GM12878 (cell line): Measurements from ENCODE around the gene PLXNA2. TPM values are rescaled to one million over a fixed set of nuclear protein-coding genes. Genes with fewer than 3 reads are reported as not detected.

Experiments used
- ATAC-seq: fragments of 200-7000 bp; cut with Tn5 transposase; 3 replicates; pipeline ENCODE4 v1.9.1; 2020; ENCODE audit warnings: mild to moderate bottlenecking, moderate library complexity
- BruUV-seq: library from RNA; stranded (reverse); fragments of 400-500 nt; replicated peaks from 2 replicates; lab custom pipeline; 2021; lab: Mats Ljungman, UMichigan
- CTCF ChIA-PET: fragments of 300-600 bp; sonication (Branson Sonifier 250); formaldehyde crosslinking; extraction: SDS; loops from one replicate; lab custom pipeline; 2021; ENCODE audit warnings: inconsistent platforms; lab: Yijun Ruan, JAX
- POLR2A ChIA-PET: fragments of 350-600 bp; formaldehyde crosslinking; extraction: SDS; loops from one replicate; lab custom pipeline; 2021; ENCODE audit warnings: inconsistent platforms; lab: Charles Lee
- RAD21 ChIA-PET: fragments of 300-600 bp; sonication (Branson Sonifier 250); formaldehyde crosslinking; loops from one replicate; lab custom pipeline; 2023; ENCODE audit warnings: antibody characterized with exemption; ENCODE audit not compliant: unreplicated experiment; lab: Charles Lee
- SMC1A ChIA-PET: fragments of 300-600 bp; sonication (Branson Sonifier 250); formaldehyde crosslinking; loops from one replicate; lab custom pipeline; 2023; ENCODE audit not compliant: unreplicated experiment, uncharacterized antibody; lab: Charles Lee
- DNase-seq: peaks from one replicate; pipeline ENCODE4 v3.0.0-alpha.2; 2011; ENCODE audit warnings: low read depth, low spot score
- FAIRE-seq: peaks from 3 replicates; lab custom pipeline; 2011; peaks lifted over from hg19 to GRCh38; lab: Jason Lieb, UNC
- H2AFZ ChIP-seq: 2 replicates; pipeline ENCODE4 v1.6.0; 2011; ENCODE audit warnings: low read depth, low read length, control low read depth; ENCODE audit not compliant: control insufficient read depth
- H3K27ac ChIP-seq: 2 replicates; pipeline ENCODE4 v1.5.1; 2011; ENCODE audit warnings: control low read depth; ENCODE audit not compliant: control insufficient read depth, insufficient read depth
- H3K27me3 ChIP-seq, 2 experiments: replicated peaks in 1 of 2; 2 replicates each; pipeline versions ENCODE4 v1.6.0 to v1.6.1; 2011; ENCODE audit warnings: low read length in 1 of 2; ENCODE audit not compliant: control insufficient read depth in 2 of 2, insufficient read depth in 2 of 2
- H3K36me3 ChIP-seq, 2 experiments: 2 replicates each; pipeline ENCODE4 v1.5.1; 2011; ENCODE audit warnings: low read length in 1 of 2; ENCODE audit not compliant: control insufficient read depth in 2 of 2, insufficient read depth in 2 of 2
- H3K4me1 ChIP-seq: 2 replicates; pipeline ENCODE4 v1.6.1; 2011; ENCODE audit warnings: mild to moderate bottlenecking, low read length, moderate library complexity, mixed read lengths; ENCODE audit not compliant: control insufficient read depth, insufficient read depth
- H3K4me2 ChIP-seq: 2 replicates; pipeline ENCODE4 v1.6.0; 2011; ENCODE audit warnings: control low read depth; ENCODE audit not compliant: control insufficient read depth, insufficient read depth
- H3K4me3 ChIP-seq: fragments of 200-600 bp; sonication (generic); 2 replicates; pipeline ENCODE4 v1.5.1; 2016
- H3K79me2 ChIP-seq: 2 replicates; pipeline ENCODE4 v1.6.0; 2011; ENCODE audit warnings: low read length; ENCODE audit not compliant: control insufficient read depth, insufficient read depth
- H3K9ac ChIP-seq: 2 replicates; pipeline ENCODE4 v1.8.0; 2011; ENCODE audit warnings: low read length, control low read depth, mixed read lengths; ENCODE audit not compliant: control insufficient read depth, insufficient read depth
- H3K9me3 ChIP-seq: replicated peaks from 3 replicates; pipeline ENCODE4 v1.5.1; 2011; ENCODE audit warnings: mild to moderate bottlenecking, low read length; ENCODE audit not compliant: control insufficient read depth, insufficient read depth
- H4K20me1 ChIP-seq: 2 replicates; pipeline ENCODE4 v1.6.0; 2011; ENCODE audit not compliant: control insufficient read depth, insufficient read depth
- CHD2 ChIP-seq: IDR thresholded peaks from 2 replicates; pipeline ENCODE4 v1.6.1; 2011; ENCODE audit warnings: low read depth, low read length, improper control_type of control experiment, borderline replicate concordance
- CUX1 ChIP-seq: IDR thresholded peaks from 2 replicates; pipeline ENCODE4 v1.6.1; 2012; ENCODE audit warnings: improper control_type of control experiment, low read depth, low read length; ENCODE audit not compliant: insufficient replicate concordance
- EP300 ChIP-seq, 2 experiments: fragments of 150-350 bp in 1 of 2; IDR thresholded peaks; 2 replicates each; pipeline ENCODE4 v1.6.1; 2011 to 2012; ENCODE audit warnings: low read depth in 2 of 2, low read length in 2 of 2, borderline replicate concordance in 1 of 2, improper control_type of control experiment in 1 of 2, inconsistent platforms in 1 of 2; ENCODE audit not compliant: control insufficient read depth in 1 of 2
- NFYA ChIP-seq: IDR thresholded peaks from 2 replicates; pipeline ENCODE4 v1.6.1; 2011; ENCODE audit warnings: low read depth, mild to moderate bottlenecking, low read length, improper control_type of control experiment, borderline replicate concordance
- PML ChIP-seq: IDR thresholded peaks from 2 replicates; pipeline ENCODE4 v1.6.1; 2012; ENCODE audit warnings: low read length, inconsistent platforms
- RCOR1 ChIP-seq: conservative IDR thresholded peaks from 2 replicates; pipeline ENCODE4 v1.6.1; 2012; ENCODE audit warnings: low read depth, low read length, improper control_type of control experiment
- ZNF207 ChIP-seq: fragments of 450-650 bp; IDR thresholded peaks from 2 replicates; pipeline ENCODE4 v1.6.1; 2014; ENCODE audit warnings: antibody characterized with exemption, mild to moderate bottlenecking, borderline replicate concordance
- ZNF217 ChIP-seq: fragments of 450-650 bp; IDR thresholded peaks from 2 replicates; pipeline ENCODE4 v1.6.1; 2017; ENCODE audit warnings: antibody characterized with exemption, mild to moderate bottlenecking
- ZZZ3 ChIP-seq: IDR thresholded peaks from 2 replicates; pipeline ENCODE4 v1.6.1; 2011; ENCODE audit warnings: low read depth; ENCODE audit not compliant: control insufficient read depth, insufficient read length
- WGBS: methylation state at CpG from one replicate; pipeline ENCODE4 v1.1.6; 2016; ENCODE audit warnings: low lambda C conversion rate; ENCODE audit not compliant: insufficient replicate concordance, insufficient coverage; ENCODE audit errors: missing lambda C conversion rate; 5-methylcytosine and 5-hydroxymethylcytosine counted together
- in situ Hi-C: fragments of 300-500 bp; cut with MboI; formaldehyde crosslinking; loops from 9 replicates; pipeline ENCODE4 v1.14.3; 2018; ENCODE audit warnings: mixed read lengths
- intact Hi-C: fragments of 100-400 bp; cut with micrococcal nuclease; formaldehyde crosslinking; loops from one replicate; pipeline ENCODE4 v1.14.2; 2022; ENCODE audit not compliant: unreplicated experiment
- polyA plus RNA-seq, 11 experiments: library from polyadenylated mRNA; depleted of rRNA in 4 of 11; unstranded in 6 of 11; stranded (reverse) in 5 of 11; fragments of >200 nt; fragmentation: Nextera tagmentation in 4 of 11; fragmentation: Illumina TruSeq in 1 of 11; extraction: Ambion mirVana in 4 of 11; extraction: Trizol in 1 of 11; gene quantifications; 1 replicate in 1 of 11; 2 replicates in 10 of 11; pipeline versions ENCODE4 v1.2.1 to v1.2.3, GENCODE V29; 2011 to 2016; ENCODE audit warnings: inconsistent platforms in 2 of 11, missing spikeins in 2 of 11, low read depth in 1 of 11
- total RNA-seq, 4 experiments: library from RNA; depleted of rRNA in 3 of 4; stranded (reverse); fragments of >200 nt in 3 of 4; fragmentation: Illumina TruSeq in 1 of 4; extraction: Trizol in 1 of 4; gene quantifications; 2 replicates each; pipeline versions ENCODE4 v1.2.1 to v1.2.3, GENCODE V29; 2013 to 2021

Gene PLXNA2
- total and polyA plus RNA-seq, 10 of the 15 experiments (the other 5 are each of a cell fraction or from before 2014, with no cell fraction given) = under 0.01 to 0.08 (median 0.07) TPM; not detected in 4

DNA sequence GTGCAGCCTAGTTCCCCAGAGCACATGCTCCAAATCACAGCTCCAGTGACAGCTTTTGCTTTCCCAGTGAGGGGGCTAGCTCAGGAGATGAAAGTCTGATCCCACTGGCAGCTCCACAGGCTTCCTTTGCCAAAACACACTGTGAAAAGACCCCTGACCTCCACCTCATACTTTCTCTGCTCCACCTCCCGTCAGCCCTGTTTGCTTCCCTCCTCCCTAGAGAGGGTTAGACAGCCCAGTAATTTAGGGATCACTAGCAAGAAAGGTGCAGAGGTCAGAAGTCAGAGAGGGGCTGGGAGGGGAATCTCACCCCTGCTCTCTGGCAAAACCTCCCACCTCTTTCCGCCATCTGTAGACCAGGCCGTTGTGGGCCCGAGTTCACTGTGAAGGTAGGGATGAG lies 62.8 kb downstream of the PLXNA2 start:
- WGBS = 13% methylated on average over 4 of the region's 4 CpGs
- SMC1A ChIA-PET = interaction anchor here (1.1 to 1.9 kb wide), 2 partner anchors 14 to 59 kb away, joined by 4 to 7 read pairs; no protein-coding TSS in a partner anchor

More for the DNA sequence above, 62.8 kb downstream of the PLXNA2 start:
- FAIRE-seq (no peak), ATAC-seq (no peak)
- no peaks in the 10 kb centered on the region; a peak in 1 of 4 replicates for H3K27me3 ChIP-seq
- peaks cover 16% of the 10 kb centered on the region for H3K4me1 ChIP-seq
- H3K4me2 ChIP-seq = no peak overlapping the region
- H3K4me3 ChIP-seq = no peak overlapping the region
- RAD21 ChIA-PET = no interaction called here
- CTCF ChIA-PET = interaction anchor here (1.0 to 1.6 kb wide), 2 partner anchors 26 to 58 kb away, joined by 3 read pairs; no protein-coding TSS in a partner anchor
- intact Hi-C loops = no loop called here
- H3K79me2 ChIP-seq = no peaks in the 10 kb centered on the region
- BruUV-seq = no TSS peak
- no peaks in the 10 kb centered on the region for H3K9me3 ChIP-seq
- H4K20me1 ChIP-seq = no peaks in the 10 kb centered on the region
- POLR2A ChIA-PET = no interaction called here
- H3K36me3 ChIP-seq = no peaks in the 10 kb centered on the region
- H3K9ac ChIP-seq = no peak overlapping the region
- no peak overlapping the region for H2AFZ ChIP-seq
- in situ Hi-C loops = no loop called here
- TF ChIP-seq CUX1 = no peak
- no peak for TF ChIP-seq PML
- no peak for TF ChIP-seq ZZZ3
- TF ChIP-seq RCOR1 = no peak
- no peak for TF ChIP-seq ZNF207
- TF ChIP-seq EP300 (IDR thresholded peaks at IDR 0.05; ENCODE audit: borderline replicate concordance in 1 of 2, control insufficient read depth in 1 of 2, low read depth in 2 of 2, low read length in 2 of 2) = no peak
- TF ChIP-seq NFYA = no peak
- no peak for TF ChIP-seq ZNF217
- no peak for TF ChIP-seq CHD2
- TF ChIP-seq, all 136 proteins: peak for 0
- no peak for DNase-seq
- no peak overlapping the region for H3K27ac ChIP-seq
